Stimulated activated CD4-positive, alpha-beta T cell treated with anti-CD3 and anti-CD28 coated beads, Interleukin-12 subunit alpha, Interleukin-12 subunit beta, amount 100 ng/mL, for 24 hours (primary cell): ENCODE data around the gene ANKRD63.
A peak's percentile ranks its signal among the peaks of the same experiment; 100 is the strongest.

Source experiments
- DNase-seq, 2 experiments: peaks; one replicate each; pipeline ENCODE4 v3.0.0-alpha.2; 2020; ENCODE audit warnings: low read depth in 2 of 2

Gene ANKRD63, protein sequence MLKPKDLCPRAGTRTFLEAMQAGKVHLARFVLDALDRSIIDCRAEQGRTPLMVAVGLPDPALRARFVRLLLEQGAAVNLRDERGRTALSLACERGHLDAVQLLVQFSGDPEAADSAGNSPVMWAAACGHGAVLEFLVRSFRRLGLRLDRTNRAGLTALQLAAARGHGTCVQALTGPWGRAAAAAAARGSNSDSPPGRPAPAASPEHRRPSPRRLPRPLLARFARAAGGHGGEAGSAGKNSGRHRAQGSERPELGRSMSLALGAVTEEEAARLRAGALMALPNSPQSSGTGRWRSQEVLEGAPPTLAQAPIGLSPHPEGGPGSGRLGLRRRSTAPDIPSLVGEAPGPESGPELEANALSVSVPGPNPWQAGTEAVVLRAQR

DNA sequence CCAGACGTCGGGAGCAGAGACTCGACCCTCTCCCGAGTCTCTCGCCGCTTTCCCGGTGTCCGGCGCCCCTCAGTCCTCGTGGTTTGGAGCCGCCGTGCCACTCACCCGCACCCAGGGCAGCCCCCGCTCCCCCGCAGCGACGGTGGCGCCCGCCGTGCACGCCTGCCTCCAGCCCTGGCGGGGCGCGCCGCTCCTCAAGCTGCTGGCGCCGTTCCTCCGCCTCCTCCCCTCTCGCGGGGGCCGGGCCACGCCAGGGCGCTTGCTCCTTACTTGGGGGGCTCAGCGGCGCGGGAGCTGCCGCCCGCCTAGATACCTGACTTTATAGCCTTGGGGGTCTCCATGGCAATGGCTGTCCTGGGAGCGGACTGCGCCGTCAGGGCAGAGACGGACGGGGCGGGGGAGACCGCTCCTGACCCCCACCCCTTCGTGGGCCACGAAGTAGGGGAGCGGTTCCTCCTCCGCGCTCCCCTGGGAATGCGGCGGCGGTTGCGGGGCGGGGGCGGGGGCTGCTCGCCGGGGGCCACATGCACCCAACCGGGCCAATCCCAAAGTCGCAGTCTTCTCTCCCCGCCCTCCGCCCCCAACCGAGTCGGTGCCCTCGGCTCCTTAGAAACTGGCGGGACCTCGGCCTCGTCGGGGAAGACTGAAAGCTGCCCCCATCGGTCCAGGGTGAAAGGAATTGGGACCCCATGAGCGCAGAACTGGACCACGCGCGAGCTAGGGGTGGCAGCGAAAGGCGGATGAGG, at the start of gene ANKRD63:
Gene ANKRD63, minus strand, starts transcription at position 196 of the 746 bp plus-strand sequence. CDS start 478 bp downstream, outside the sequence.
- peak in 1 of 2 experiments; percentile 20 for DNase-seq

DNA sequence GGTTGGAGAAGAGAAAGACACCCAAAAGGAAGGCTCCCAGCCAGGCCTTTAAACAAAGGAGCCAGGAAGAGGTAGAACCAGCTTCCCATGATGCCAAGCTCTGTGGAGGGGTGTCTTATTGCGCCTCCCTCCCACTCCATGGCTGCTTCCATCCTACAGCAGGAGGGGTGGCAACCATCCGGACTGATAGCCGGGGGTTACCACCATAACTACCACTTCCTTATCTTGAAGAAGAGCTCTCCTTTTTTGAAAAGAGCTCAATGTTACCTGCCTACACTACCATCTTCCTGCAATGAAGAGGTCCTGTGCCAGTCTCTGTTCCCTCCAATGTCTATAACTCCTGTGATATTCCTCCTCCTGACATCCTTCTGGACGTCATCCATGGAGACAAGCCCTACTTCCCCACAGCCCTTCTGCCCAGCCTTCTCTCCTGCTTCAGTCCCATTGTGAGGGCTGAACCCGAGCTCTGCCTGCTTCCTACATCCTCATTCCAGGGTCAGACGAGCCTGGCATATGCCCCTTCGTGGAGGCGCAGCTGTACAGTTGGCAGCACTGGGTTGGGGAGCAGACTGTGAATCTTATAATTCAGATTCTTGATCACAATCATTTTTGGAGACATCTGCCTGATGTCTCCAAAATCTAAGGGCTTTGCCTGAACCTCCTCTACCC, 49.4 kb upstream of the ANKRD63 start:
- no peak for DNase-seq

DNA sequence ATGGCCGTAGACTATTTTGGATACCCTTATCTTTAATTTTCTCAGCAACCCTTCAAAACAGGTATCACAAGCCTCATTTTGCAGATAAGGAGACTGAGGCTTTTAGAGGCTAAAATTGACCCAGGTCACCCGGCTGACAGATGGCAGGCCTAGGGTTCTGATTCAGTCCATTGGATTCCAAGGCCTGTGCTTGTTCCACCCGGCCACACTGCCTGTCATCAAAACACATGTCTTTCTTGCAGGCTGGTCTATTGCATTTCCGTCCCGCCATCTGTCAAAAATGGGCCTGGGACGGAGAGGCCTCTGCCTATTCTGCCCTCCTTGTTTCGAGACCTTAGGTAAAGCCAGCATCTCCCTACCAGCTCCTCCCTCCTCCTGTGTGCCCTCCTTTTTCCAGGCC, 48.8 kb upstream of the ANKRD63 start:
- DNase-seq, result no peak

DNA sequence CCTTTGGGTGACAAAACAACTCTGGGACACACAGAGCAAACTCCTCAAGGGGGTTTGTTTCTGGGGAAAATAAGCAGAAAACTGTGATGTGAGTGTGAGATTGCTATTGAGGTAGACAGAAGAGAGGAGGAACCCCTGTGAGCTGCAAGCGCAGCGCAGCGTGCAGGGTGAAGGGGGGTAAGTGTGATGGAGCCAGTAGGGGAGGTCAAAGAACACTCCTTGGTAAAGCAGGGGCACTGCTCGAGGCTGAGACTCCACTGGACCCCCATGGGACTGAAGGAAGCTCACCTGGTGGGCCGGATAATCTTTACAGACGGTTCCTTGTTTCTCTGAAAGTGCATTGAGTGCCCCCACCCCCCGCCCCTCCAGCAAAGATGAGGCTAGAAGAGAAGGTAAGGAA, 48.2 kb upstream of the ANKRD63 start:
- no peak for DNase-seq

DNA sequence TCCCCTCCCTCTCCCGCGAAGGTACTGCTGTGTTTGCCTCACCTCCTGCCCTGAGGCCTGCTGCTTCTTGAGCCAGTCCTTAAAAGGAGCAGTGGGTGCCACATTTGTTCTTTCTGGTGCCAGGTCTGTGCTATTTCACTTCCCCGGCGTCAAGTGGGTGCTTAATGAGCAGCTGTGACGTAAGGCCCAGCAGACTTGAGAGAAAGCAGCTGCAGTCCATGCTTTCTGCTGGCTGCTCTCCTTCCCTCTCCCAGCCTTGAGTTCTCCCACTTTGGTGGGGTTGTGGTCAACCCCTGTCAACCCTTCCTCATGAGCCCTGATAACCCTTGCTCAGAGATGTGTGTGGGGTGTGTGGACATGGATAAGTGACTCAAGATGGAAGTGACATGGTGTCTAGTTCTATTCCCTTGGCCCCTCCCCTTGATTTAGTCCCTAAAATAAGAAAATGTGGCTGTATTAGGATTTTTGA, 47.5 kb upstream of the ANKRD63 start:
- DNase-seq, result no peak

DNA sequence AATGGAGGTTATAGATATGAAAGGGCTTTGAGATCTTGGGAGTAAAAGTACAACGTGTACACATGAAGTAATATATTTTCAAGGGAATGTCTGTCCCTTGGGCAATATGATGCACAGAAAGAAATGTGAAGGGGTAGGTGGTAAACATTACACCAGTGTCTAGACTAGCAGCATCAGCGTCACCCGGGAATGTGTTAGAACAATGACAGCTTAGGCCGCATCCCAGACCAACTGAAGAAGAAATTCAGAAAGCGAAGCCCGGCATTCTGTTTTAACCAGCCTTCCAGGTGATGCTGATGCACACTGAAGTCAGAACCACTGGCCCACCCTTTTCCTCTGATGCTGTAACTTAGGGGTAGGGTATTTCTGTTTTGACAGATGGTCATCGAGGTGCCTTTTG, 46.9 kb upstream of the ANKRD63 start:
- DNase-seq, result no peak

DNA sequence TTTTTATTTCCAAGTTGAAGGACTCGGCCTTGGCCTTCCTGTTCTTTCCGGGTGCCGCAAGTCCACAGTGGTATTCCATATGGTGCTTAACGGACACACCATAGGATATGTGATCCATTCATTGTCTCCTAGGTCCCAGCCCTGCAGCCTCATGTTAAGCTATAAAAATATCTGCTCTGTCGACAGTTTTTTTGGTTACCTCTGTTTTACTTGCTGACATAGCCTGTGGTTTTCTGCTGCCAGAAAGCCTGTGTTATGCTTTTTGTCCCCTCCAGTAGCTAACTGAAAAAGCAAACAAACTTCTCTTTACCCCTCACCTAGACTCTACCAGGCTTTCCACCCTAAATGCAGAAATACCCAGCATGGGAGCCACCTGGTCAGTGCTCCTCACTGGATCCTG, 45.9 kb upstream of the ANKRD63 start:
- no peak for DNase-seq

DNA sequence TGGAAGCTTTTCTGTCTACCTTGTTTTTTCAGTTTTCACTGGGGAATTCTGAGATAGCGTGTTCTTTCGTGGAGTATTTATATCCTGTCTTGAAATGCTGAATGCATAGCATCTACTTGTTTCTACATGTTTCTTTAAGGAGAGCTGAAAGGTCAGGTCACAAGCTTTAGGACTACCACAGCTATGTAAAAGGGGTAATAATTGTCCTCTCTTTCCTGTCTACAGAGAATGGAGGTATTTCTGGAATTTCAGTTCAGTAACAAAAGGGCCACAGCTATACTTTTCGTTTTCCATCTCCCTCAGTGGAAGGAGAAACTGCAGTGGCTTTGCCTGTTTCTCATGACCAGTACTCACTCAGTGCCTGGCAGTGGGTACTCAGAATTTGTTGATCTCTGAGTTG, 45.3 kb upstream of the ANKRD63 start:
- DNase-seq, result no peak

DNA sequence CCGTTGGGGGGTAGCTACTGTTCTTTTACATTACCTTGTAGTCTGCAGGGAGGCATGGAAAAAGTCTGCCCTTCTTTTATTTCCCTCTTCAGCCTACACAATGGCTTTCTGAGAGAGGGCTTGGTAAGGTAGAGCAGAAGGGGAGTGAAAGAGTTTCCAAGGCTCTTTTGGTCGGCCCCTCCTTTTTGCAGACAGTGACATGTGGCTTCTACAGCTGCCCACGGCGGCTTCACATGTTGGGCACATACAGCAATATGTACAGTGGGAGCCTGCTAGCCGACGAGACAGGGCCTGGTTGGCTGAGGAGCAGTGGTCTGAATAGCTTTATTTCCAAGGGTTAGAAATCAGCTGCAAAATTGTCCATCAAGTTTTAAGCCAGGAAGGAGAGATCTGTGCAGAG, 44.6 kb upstream of the ANKRD63 start:
- no peak for DNase-seq

DNA sequence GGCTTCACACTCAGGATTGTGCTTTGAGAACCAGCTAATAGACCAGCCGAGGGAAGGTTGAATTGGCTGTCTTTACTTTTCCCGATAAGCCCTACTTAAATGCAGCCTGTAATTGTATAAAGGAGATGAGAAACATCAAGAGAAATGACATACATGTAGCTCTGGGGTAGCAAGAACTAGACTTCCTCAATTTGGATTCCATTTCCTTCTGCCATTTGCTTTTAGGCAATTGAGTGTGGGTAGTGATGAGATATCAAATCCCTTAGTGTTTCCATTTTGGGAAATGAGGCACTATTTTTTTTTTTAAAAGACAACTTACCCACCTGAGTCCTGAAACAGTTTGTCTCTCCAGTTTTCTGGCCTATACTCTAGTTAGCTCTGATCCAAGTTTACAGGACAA, 42.8 kb upstream of the ANKRD63 start:
- DNase-seq, result no peak

DNA sequence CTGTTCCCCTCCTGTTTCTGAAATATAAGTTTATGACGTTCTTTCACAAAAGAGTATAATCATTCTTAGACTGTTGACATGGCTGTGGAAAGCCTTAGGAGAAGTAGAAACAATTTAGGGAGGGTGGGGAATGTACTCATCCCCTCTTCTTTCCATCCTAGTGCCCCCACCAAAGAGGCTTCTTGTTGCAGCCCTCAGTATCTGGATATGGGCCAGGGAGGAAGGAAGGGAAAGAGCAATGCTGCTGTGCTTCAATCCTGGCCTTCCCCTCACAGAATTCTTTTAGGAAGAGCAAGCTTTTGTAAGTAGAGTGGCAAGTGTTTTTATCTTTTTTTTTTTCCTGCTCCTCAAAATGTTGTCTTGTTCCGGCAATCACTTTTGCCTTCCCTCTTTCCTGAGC, 42.3 kb upstream of the ANKRD63 start:
- DNase-seq, result no peak

DNA sequence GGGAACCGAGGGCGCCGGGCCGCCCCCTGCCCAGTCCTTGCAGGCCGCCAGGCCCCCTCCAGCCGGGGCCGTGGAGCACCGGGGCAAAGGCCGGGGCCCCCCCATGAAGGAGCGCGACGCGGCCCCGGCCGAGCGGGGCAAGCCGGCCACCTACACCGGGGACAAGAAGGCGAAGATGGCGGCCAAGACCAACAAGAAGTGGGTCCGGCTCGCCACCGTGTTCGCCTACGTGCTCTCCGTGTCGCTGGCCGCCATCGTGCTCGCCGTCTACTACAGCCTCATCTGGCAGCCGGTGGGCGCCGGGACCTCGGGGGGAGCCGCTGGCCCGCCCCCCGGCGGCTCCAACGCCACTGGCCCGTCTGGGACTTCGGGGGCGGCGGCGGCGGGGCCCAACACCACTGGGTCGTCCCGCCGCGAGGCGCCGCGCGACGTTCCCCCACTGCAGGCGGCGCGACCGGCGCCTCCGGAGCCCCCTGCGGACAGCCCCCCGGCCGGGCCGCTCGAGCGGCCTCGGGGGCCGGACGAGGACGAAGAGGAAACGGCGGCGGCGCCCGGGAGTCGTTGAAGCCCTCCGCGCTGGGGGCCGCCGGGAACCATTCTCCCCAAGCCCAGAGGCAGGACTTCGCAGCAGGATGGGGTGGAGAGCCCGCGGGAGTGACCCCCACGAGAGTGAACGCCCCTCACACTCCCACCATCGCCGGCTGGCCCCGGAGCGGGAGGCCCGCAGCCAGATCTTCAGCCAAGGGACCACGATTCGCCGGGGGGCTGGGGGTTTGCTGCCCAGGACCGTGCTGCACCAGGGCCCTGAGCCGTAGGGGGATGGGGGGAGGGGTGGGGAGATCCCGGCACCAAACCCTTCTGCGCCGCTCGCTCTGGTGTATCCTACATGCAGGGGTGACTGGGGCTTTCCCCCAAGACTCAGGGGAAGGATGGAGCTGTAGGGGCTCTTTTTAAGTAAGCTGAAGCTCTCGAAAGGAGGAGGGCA, 41.4 kb upstream of the ANKRD63 start:
- DNase-seq, result no peak

DNA sequence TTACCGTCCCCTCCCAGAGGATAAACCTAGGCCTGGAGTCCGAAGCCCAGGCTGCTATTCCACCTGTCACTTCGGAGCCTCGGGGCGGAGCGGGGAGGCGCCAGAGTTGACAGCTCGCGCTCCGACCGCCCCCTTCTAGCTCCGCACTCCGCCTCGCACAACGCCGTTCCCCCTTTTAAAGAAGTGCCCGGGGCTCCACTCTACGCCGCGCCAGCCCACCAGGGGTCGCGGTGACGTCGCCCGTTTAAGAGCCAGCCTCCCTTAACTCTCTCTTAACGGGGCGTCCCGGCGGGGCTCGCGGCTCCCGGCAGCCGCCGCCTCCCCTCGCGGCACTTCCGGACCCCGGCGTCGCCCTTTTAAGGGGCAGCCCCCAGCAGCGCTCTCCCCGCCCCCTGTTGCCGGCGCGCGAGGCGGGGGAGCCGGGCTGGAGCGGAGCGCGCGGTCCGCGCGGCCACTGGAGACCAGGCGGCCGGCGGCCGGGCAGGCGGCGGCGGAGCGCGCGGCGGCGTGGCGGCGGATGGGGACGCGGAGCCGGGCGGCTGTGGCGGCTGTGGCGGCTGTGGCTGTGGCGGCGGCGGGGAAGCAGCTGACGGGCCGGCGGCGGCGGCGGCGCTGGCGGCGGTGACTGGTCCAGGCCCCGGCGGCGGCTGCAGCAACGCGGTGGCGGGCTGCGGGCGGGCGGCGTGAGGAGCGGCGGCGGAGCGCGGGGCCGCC, 40.5 kb upstream of the ANKRD63 start, which contains the start of gene INAFM2:
Gene INAFM2, plus strand, starts transcription at position 454 of the 714 bp plus-strand sequence. CDS start 364 bp downstream, outside the sequence.
- DNase-seq, result peak; percentile 79 to 83

DNA sequence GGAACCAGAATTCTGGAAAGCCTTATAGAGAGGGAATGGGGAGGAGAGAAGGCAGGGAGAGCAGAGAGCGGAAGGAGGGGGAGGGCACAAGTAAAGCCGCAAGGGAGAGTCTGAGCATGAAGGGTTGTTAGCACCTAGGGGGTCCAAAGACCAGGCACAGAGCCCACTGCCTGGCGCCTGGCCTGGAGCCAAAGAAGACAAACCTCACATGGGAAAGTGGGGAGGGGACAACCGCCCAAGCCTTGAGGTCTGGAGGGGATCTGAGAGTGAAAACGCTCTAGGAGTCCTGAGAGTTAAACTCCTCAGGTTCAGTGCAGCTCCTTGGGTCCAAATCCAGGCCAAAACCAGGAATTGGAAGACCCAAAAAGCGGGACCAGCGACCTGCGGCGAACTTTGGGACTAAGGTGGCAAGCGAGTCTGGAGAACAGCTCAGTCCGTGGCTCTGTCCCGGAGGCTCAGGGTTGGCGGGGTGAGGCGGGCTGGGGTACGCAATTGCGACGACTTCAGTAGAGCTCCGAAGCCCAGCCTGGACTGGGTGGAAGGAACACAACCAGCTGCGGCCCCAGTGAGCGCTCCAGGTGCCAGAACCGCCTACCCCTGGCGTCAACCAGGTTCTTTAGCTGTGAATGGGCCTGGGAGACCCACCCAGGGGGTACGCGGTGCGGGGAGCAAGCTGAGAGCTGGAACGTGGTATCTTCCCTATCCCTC, 39.8 kb upstream of the ANKRD63 start:
- no peak for DNase-seq

DNA sequence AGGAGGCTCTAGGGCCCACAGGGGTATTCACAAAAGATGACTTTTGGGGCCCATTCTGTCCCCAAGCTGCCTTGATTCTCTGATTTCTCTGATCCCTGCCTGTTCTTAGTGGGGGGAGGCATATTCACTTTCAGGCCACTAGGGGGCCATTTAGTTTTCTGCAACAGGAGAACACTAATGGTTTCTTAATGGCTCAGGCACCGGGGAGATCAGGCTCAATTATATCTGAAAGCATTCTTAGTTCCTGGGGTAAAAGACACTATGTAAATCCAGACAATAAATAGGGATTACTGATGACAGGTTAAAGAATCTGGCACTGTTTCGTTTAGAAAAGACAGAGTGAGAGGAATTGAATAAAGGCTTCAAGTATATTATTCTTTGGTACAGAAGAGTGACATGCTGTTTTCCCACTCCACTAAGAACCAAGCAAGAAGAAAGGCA, 38.1 kb upstream of the ANKRD63 start:
- peak in 1 of 2 experiments; percentile 50 for DNase-seq

DNA sequence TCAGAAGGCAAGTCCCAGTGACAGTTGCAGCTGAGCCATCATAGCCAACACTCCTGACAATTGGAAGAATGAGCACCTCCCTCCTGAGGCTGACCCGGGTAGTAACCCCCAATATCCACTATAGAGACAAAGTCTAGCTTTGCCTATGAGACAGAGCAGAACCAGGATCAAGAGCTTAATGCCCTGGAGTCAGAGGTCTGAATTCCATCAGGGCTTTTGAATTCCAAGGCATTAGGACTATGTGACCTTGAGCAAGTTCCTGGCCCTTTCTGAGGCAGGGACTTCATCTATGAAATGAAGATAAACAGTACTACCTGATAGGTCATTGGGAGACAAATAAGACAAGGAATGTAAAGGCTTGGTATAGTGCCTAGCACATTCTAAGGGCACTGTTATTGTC, 37.5 kb upstream of the ANKRD63 start:
- DNase-seq, result no peak

DNA sequence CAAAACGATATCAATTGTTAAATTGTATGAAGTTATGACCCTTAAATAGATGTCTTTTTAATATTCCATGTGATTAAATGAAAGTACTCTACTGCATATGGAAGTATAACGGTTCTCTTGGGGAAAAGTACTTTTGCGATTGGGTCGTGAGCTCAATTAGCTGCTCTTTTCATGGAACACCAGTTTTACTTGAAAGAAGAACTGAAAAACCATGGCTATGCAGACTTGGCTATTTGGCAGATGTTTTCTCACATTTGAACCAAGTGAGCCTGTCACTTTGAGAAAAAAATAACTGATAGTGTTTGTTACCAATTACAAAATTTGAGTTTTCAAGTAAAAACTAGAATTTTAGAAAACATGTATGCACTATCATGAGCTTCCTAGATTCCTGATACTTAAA, 34.7 kb upstream of the ANKRD63 start:
- DNase-seq, result no peak

DNA sequence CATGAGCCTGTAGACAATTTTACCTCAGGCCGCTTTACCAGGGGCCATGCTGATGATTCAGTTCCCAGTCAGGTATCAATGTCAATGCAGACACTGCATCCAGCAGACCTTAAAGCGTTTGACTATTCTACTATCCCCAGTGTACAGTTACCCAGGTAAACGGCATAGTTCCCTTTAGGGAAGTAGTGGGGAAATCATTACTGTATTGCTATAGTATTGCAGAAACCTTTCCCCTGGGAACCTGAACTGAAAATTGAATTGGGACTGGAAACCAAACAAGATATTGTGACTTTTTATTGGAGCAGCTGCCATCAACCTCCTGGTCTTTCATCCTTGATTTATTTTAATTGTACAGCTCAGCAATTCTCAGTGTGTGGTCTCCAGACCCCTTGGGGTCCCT, 34.1 kb upstream of the ANKRD63 start:
- DNase-seq, result no peak

DNA sequence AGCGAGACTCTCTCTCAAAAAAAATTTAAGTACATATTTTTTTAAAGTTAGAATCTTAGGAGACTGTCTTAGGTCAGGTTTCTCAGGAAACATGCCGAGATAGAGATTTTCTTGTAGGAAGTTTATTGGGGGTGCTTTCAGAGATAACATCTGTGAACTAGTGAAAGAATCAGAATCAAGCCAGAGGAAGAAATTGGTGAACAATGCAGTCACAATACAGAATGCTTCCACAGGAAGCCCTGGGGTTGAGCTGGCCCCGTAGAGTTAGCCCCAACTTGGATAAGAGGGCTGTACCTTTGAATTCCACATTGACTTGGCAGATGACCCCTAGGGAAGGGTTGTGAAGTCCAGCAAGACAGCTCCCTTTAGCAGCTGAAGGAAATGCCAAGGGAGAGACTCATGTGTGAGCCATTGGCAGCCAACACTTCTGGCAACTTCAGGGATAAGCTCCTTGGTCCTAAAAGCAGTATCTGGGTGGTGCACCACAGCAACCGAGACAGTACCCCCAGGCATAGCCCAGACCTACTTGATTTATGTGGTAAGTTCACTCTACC, 31.9 kb upstream of the ANKRD63 start:
- no peak for DNase-seq
